ENCODE measurements around the gene CHST15. TPM values are rescaled to one million over a fixed set of nuclear protein-coding genes. Genes with fewer than 3 reads are reported as not detected.

CHST15 gene
- total RNA-seq, 2 experiments from 2014 or later, result 14.7 to 26.4 TPM

- H3K9me3 ChIP-seq (ENCODE audit: low read length), result no peaks in the 10 kb centered on the region
- no peak overlapping the region for H3K4me3 ChIP-seq (ENCODE audit: low read depth, low read length, poor library complexity, severe bottlenecking)
- no peaks in the 10 kb centered on the region for H3K79me2 ChIP-seq (ENCODE audit: insufficient read depth, low read depth, low read length)
- ChIA-PET CTCF (ENCODE audit: unreplicated experiment) (no interaction called here), POLR2A (interaction anchor here (0.9 kb wide), 1 partner anchor 64 kb away, joined by 3 read pairs; no protein-coding TSS in a partner anchor)
- no peak overlapping the region for H3K27ac ChIP-seq (ENCODE audit: low read depth, low read length, poor library complexity, severe bottlenecking)
- intact Hi-C loops (cut with micrococcal nuclease; ENCODE audit: unreplicated experiment), result no loop called here
- H3K36me3 ChIP-seq (ENCODE audit: insufficient read depth, low read length), result peaks cover 15% of the 10 kb centered on the region
- H3K4me2 ChIP-seq (ENCODE audit: low read length), result no peak overlapping the region
- BruUV-seq (replicated peaks), result no TSS peak
- H2AFZ ChIP-seq (ENCODE audit: low read length), result no peak overlapping the region
- TF ChIP-seq EZH2phosphoT487 (IDR thresholded peaks at IDR 0.05; ENCODE audit: borderline replicate concordance, low read depth, low read length) (no peak), CTCF (conservative IDR thresholded peaks at IDR 0.05; ENCODE audit: low read length) (no peak)
- H4K20me1 ChIP-seq (ENCODE audit: insufficient read depth, low read length), result no peaks in the 10 kb centered on the region
- no peaks in the 10 kb centered on the region for H3K9me2 ChIP-seq (ENCODE audit: insufficient read depth, low read length)
- H3K4me1 ChIP-seq (ENCODE audit: insufficient read depth, low read length, poor library complexity, severe bottlenecking), result peaks cover 3% of the 10 kb centered on the region
- DNase-seq (ENCODE audit: low spot score), result no peak
Measured at GRCh38 chr10:124003481-124003870, 89.9 kb downstream of the CHST15 start.

GRCh38 chr10:124003070-124003419 is 90.4 kb downstream of the CHST15 start:
- Histone ChIP-seq H3K36me3 (ENCODE audit: insufficient read depth, low read length) (peaks cover 11% of the 10 kb centered on the region; the same call in 1 of the 2 replicates), H3K4me2 (ENCODE audit: low read length) (no peak overlapping the region), H3K9me3 (ENCODE audit: low read length) (no peaks in the 10 kb centered on the region), H4K20me1 (ENCODE audit: insufficient read depth, low read length) (no peaks in the 10 kb centered on the region), H3K79me2 (ENCODE audit: insufficient read depth, low read depth, low read length) (no peaks in the 10 kb centered on the region), H3K4me3 (ENCODE audit: low read depth, low read length, poor library complexity, severe bottlenecking) (no peak overlapping the region), H3K9me2 (ENCODE audit: insufficient read depth, low read length) (no peaks in the 10 kb centered on the region), H2AFZ (ENCODE audit: low read length) (no peak overlapping the region), H3K27ac (ENCODE audit: low read depth, low read length, poor library complexity, severe bottlenecking) (no peak overlapping the region), H3K4me1 (ENCODE audit: insufficient read depth, low read length, poor library complexity, severe bottlenecking) (peaks cover 3% of the 10 kb centered on the region)
- BruUV-seq (replicated peaks), result no TSS peak
- TF ChIP-seq CTCF (conservative IDR thresholded peaks at IDR 0.05; ENCODE audit: low read length) (no peak), EZH2phosphoT487 (IDR thresholded peaks at IDR 0.05; ENCODE audit: borderline replicate concordance, low read depth, low read length) (no peak)
- CTCF ChIA-PET (ENCODE audit: unreplicated experiment), result no interaction called here
- no peak for DNase-seq (ENCODE audit: low spot score)
- intact Hi-C loops (cut with micrococcal nuclease; ENCODE audit: unreplicated experiment), result no loop called here
- POLR2A ChIA-PET, result no interaction called here

- no TSS peak for BruUV-seq (replicated peaks)
- H3K27ac ChIP-seq (ENCODE audit: low read depth, low read length, poor library complexity, severe bottlenecking), result no peak overlapping the region
- CTCF ChIA-PET (ENCODE audit: unreplicated experiment), result no interaction called here
- H3K79me2 ChIP-seq (ENCODE audit: insufficient read depth, low read depth, low read length), result no peaks in the 10 kb centered on the region
- TF ChIP-seq EZH2phosphoT487 (IDR thresholded peaks at IDR 0.05; ENCODE audit: borderline replicate concordance, low read depth, low read length) (no peak), CTCF (conservative IDR thresholded peaks at IDR 0.05; ENCODE audit: low read length) (no peak)
- H3K4me2 ChIP-seq (ENCODE audit: low read length), result no peak overlapping the region
- intact Hi-C loops (cut with micrococcal nuclease; ENCODE audit: unreplicated experiment), result no loop called here
- H3K9me2 ChIP-seq (ENCODE audit: insufficient read depth, low read length), result no peaks in the 10 kb centered on the region
- no peak for DNase-seq (ENCODE audit: low spot score)
- H4K20me1 ChIP-seq (ENCODE audit: insufficient read depth, low read length), result no peaks in the 10 kb centered on the region
- POLR2A ChIA-PET, result interaction anchor here (0.6 kb wide), 1 partner anchor 361 kb away, joined by 3 read pairs; no protein-coding TSS in a partner anchor
- peaks cover 5% of the 10 kb centered on the region; the same call in 1 of the 2 replicates for H3K36me3 ChIP-seq (ENCODE audit: insufficient read depth, low read length)
- H2AFZ ChIP-seq (ENCODE audit: low read length), result no peak overlapping the region
- H3K4me3 ChIP-seq (ENCODE audit: low read depth, low read length, poor library complexity, severe bottlenecking), result no peak overlapping the region
- no peaks in the 10 kb centered on the region for H3K9me3 ChIP-seq (ENCODE audit: low read length)
- peaks cover 3% of the 10 kb centered on the region for H3K4me1 ChIP-seq (ENCODE audit: insufficient read depth, low read length, poor library complexity, severe bottlenecking)
Measured at GRCh38 chr10:124002391-124003069, 90.9 kb downstream of the CHST15 start.
